ENCODE results near the gene PKN2.

The PKN2 gene

GRCh38 chr1:88800382-88801051 lies 116.4 kb downstream of the PKN2 start:
- Histone ChIP-seq H3K27me3 (replicated peaks; ENCODE audit: insufficient read depth, low read length) (no peaks in the 10 kb centered on the region), H3K36me3 (replicated peaks; ENCODE audit: insufficient read depth, low read length) (no peaks in the 10 kb centered on the region), H3K9me2 (replicated peaks; ENCODE audit: insufficient read depth, low read length) (no peaks in the 10 kb centered on the region), H3K9me3 (replicated peaks; ENCODE audit: insufficient read depth, low read length) (no peaks in the 10 kb centered on the region), H4K20me1 (ENCODE audit: insufficient read depth, low read length) (no peaks in the 10 kb centered on the region), H3K4me1 (ENCODE audit: low read length) (no peaks in the 10 kb centered on the region), H3K27ac (ENCODE audit: low read length) (no peak overlapping the region), H3K4me3 (ENCODE audit: low read length) (no peak overlapping the region), H2AFZ (ENCODE audit: low read length) (no peak overlapping the region), H3K79me2 (ENCODE audit: low read length) (no peaks in the 10 kb centered on the region), H3K9ac (ENCODE audit: low read length) (no peak overlapping the region), H3K4me2 (ENCODE audit: low read depth, low read length) (peak overlapping the region; percentile 21; the same call in 1 of the 2 replicates), H3F3A (ENCODE audit: insufficient read depth, low read length) (no peaks in the 10 kb centered on the region)
- TF ChIP-seq CTCF (IDR thresholded peaks at IDR 0.05; ENCODE audit: low read length), result peak; percentile 84
- no peak for TF ChIP-seq EZH2phosphoT487 (IDR thresholded peaks at IDR 0.05; ENCODE audit: low read length)
- no peak for TF ChIP-seq EZH2 (optimal IDR thresholded peaks at IDR 0.05; ENCODE audit: low read depth, low read length)
- peak; percentile 59 for DNase-seq

GRCh38 chr1:88801575-88802208 lies 117.6 kb downstream of the PKN2 start:
- Histone ChIP-seq H3K9me3 (replicated peaks; ENCODE audit: insufficient read depth, low read length) (no peaks in the 10 kb centered on the region), H3K79me2 (ENCODE audit: low read length) (no peaks in the 10 kb centered on the region), H3K27ac (ENCODE audit: low read length) (no peak overlapping the region), H3K4me3 (ENCODE audit: low read length) (no peak overlapping the region), H3K9me2 (replicated peaks; ENCODE audit: insufficient read depth, low read length) (no peaks in the 10 kb centered on the region), H3K4me2 (ENCODE audit: low read depth, low read length) (no peak overlapping the region), H4K20me1 (ENCODE audit: insufficient read depth, low read length) (no peaks in the 10 kb centered on the region), H2AFZ (ENCODE audit: low read length) (no peak overlapping the region), H3K4me1 (ENCODE audit: low read length) (no peaks in the 10 kb centered on the region), H3K27me3 (replicated peaks; ENCODE audit: insufficient read depth, low read length) (no peaks in the 10 kb centered on the region), H3K36me3 (replicated peaks; ENCODE audit: insufficient read depth, low read length) (no peaks in the 10 kb centered on the region), H3F3A (ENCODE audit: insufficient read depth, low read length) (no peaks in the 10 kb centered on the region), H3K9ac (ENCODE audit: low read length) (no peak overlapping the region)
- no peak for DNase-seq
- TF ChIP-seq EZH2phosphoT487 (IDR thresholded peaks at IDR 0.05; ENCODE audit: low read length), result no peak

- no peaks in the 10 kb centered on the region for H3K27me3 ChIP-seq (replicated peaks; ENCODE audit: insufficient read depth, low read length)
- no peak overlapping the region for H3K27ac ChIP-seq (ENCODE audit: low read length)
- H2AFZ ChIP-seq (ENCODE audit: low read length), result no peak overlapping the region
- no peaks in the 10 kb centered on the region for H3K9me3 ChIP-seq (replicated peaks; ENCODE audit: insufficient read depth, low read length)
- no peak for TF ChIP-seq EZH2 (optimal IDR thresholded peaks at IDR 0.05; ENCODE audit: low read depth, low read length)
- no peak for TF ChIP-seq EZH2phosphoT487 (IDR thresholded peaks at IDR 0.05; ENCODE audit: low read length)
- TF ChIP-seq CTCF (IDR thresholded peaks at IDR 0.05; ENCODE audit: low read length), result no peak
- H3K9me2 ChIP-seq (replicated peaks; ENCODE audit: insufficient read depth, low read length), result no peaks in the 10 kb centered on the region
- H4K20me1 ChIP-seq (ENCODE audit: insufficient read depth, low read length), result no peaks in the 10 kb centered on the region
- H3K4me1 ChIP-seq (ENCODE audit: low read length), result no peaks in the 10 kb centered on the region
- no peak overlapping the region for H3K4me2 ChIP-seq (ENCODE audit: low read depth, low read length)
- no peaks in the 10 kb centered on the region for H3K36me3 ChIP-seq (replicated peaks; ENCODE audit: insufficient read depth, low read length)
- H3K9ac ChIP-seq (ENCODE audit: low read length), result no peak overlapping the region
- no peaks in the 10 kb centered on the region for H3K79me2 ChIP-seq (ENCODE audit: low read length)
- H3K4me3 ChIP-seq (ENCODE audit: low read length), result no peak overlapping the region
- no peak for DNase-seq
- H3F3A ChIP-seq (ENCODE audit: insufficient read depth, low read length), result no peaks in the 10 kb centered on the region
Measured at GRCh38 chr1:88802404-88802803, 118.3 kb downstream of the PKN2 start.

GRCh38 chr1:88802950-88803349 lies 118.9 kb downstream of the PKN2 start:
- H3K27me3 ChIP-seq (replicated peaks; ENCODE audit: insufficient read depth, low read length), result no peaks in the 10 kb centered on the region
- H3K9me3 ChIP-seq (replicated peaks; ENCODE audit: insufficient read depth, low read length), result no peaks in the 10 kb centered on the region; the same call in 1 of the 2 replicates
- H4K20me1 ChIP-seq (ENCODE audit: insufficient read depth, low read length), result no peaks in the 10 kb centered on the region
- no peak overlapping the region for H3K4me3 ChIP-seq (ENCODE audit: low read length)
- H3K4me2 ChIP-seq (ENCODE audit: low read depth, low read length), result no peak overlapping the region
- H3F3A ChIP-seq (ENCODE audit: insufficient read depth, low read length), result no peaks in the 10 kb centered on the region
- H2AFZ ChIP-seq (ENCODE audit: low read length), result no peak overlapping the region
- TF ChIP-seq EZH2phosphoT487 (IDR thresholded peaks at IDR 0.05; ENCODE audit: low read length) (no peak), EZH2 (optimal IDR thresholded peaks at IDR 0.05; ENCODE audit: low read depth, low read length) (no peak), CTCF (IDR thresholded peaks at IDR 0.05; ENCODE audit: low read length) (no peak)
- H3K79me2 ChIP-seq (ENCODE audit: low read length), result no peaks in the 10 kb centered on the region
- no peaks in the 10 kb centered on the region; the same call in 1 of the 2 replicates for H3K36me3 ChIP-seq (replicated peaks; ENCODE audit: insufficient read depth, low read length)
- H3K27ac ChIP-seq (ENCODE audit: low read length), result no peak overlapping the region
- H3K9ac ChIP-seq (ENCODE audit: low read length), result no peak overlapping the region
- H3K9me2 ChIP-seq (replicated peaks; ENCODE audit: insufficient read depth, low read length), result no peaks in the 10 kb centered on the region
- DNase-seq, result no peak
- H3K4me1 ChIP-seq (ENCODE audit: low read length), result no peaks in the 10 kb centered on the region
